HG03439 (cell line): Measurements from ENCODE around the gene PTPN9.
"Not testable (repeated sequence)": the region's sequence is repeated elsewhere in the genome, so short reads cannot be mapped to it uniquely, and the experiment has no call there.

Experiments used
- ATAC-seq: cut with Tn5 transposase; IDR thresholded peaks from one replicate; pipeline ENCODE4 v1.9.1; 2021; ENCODE audit warnings: mild to moderate bottlenecking, moderate library complexity; ENCODE audit not compliant: unreplicated experiment

The PTPN9 gene

GRCh38 chr15:75454471-75455378, 124.4 kb downstream of the PTPN9 start:
- ATAC-seq, result no peak

DNA sequence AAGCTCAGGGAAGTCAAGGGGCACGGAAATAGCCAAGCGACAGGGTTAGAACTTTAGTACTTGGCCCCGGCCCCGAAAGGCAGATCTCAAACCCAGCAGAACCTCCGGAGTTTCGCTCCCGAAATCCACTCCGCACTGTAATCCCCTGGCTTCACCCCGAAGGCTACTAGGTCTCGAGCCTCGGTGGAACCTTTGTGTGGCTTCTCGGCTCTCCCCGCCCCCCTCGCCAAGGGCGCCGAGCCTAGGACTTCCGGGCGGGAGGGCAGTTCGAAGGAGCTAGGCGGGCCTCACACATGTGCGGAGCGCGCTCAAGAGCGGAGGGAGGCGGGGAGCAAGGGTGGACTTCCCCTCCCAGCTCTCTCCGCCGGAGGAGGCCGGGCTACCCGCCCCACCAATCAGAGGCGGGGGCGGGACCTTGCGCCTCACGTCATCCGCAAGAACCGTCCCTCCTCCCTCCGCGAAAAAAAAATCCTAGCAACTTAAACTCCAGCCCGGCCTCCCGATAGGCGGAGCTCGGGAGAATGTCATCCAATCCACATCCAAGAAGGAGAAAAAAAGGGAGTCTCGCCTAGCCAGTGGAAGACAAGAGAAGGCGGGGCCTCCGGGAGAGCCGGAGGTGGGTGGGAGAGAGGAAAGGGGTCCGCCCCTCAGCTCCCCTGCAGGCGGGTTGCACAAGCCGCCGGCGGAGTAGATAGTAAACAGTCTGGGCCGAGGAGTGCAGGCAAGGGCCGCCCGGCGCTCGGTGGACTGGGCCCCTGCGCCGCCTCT, 125.2 kb downstream of the PTPN9 start:
- ATAC-seq, result peak; percentile 42

- ATAC-seq, result no peak
These were observed 126.0 kb downstream of the PTPN9 start for GRCh38 chr15:75452865-75453702.

DNA sequence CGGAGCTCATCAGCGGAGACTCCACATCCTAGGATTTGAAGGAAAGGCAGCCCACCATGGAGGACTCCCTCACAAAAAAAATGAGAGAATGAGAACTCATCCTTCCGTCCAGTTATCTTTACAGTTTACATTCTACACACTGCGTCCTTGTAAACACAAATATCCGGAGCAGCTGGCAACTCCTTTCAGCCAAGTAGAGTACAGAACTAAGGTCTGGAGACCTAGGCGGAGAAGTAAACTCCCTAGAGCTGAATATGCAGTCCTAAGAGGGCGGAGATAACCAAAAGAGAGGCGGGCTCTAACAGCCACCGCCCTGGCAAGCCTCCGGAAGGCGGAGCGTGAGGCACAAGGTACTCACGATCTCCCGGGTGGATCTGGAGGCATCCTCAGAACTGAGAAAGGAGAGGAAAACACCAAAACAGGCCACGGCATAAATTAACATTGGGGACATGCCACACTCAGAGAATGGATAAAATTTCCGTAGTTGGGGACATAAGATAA, 126.7 kb downstream of the PTPN9 start:
- ATAC-seq, result no peak

DNA sequence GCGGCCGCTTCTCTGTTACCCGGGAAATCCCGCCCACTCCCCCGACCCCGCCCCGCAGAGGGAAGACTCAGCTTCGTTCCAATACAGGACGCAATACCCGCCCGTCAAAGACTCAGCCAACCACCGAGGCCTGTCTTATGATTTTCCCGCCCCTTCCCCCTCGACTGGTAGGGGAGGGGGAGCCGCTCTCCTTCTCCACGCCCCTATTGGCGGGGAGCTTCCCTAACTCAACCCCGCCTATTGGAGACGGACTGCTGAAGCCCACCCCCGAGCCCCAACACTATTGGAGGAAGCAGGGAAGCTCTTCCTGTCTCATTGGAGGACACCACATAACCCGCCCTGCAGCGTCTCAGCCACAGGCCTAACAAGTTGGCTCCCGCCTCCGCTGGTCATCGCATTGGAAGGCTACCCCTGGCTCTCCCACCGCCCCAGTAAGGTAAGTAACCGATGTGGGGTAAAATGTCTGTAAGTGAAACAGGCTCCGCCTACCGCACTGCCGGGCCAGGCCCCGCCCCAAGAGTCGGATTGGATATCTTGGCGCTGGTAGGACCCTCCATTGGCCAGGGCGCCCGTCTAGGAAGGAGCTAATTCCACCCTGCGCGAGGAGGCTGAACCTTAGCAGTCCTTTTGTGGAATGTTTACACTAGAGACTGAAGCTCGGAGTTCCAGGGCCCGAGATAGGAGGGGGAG, 127.3 kb downstream of the PTPN9 start, which contains the start of gene SIN3A:
Gene SIN3A (minus strand): TSS at position 17 of the 690 bp plus-strand sequence. CDS start 21,315 bp downstream, outside the sequence.
- ATAC-seq, result peak; percentile 37

DNA sequence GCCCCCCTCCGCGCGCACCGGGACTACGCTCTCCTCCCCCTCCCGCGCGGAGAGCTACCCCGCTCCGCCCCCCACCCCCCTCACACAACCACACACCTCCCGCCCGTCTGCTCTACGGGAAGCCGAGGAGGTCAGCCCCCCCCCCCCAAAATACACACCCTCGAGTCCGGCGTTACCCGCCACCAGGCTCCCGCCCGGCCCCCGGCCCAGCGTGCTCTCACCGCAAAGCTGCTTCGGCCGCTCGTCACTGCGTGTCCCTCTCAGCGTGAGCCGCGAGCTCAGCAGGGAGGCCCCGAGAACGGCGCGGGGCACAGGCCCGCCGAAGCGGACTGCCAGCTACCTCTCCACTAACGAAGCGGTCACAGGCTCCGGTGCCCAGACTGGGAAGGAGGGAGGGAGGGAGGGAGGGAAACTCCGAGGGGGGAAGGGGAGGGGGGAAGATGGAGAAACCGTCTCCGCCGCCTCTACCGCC, 127.9 kb downstream of the PTPN9 start:
- ATAC-seq, result no peak

DNA sequence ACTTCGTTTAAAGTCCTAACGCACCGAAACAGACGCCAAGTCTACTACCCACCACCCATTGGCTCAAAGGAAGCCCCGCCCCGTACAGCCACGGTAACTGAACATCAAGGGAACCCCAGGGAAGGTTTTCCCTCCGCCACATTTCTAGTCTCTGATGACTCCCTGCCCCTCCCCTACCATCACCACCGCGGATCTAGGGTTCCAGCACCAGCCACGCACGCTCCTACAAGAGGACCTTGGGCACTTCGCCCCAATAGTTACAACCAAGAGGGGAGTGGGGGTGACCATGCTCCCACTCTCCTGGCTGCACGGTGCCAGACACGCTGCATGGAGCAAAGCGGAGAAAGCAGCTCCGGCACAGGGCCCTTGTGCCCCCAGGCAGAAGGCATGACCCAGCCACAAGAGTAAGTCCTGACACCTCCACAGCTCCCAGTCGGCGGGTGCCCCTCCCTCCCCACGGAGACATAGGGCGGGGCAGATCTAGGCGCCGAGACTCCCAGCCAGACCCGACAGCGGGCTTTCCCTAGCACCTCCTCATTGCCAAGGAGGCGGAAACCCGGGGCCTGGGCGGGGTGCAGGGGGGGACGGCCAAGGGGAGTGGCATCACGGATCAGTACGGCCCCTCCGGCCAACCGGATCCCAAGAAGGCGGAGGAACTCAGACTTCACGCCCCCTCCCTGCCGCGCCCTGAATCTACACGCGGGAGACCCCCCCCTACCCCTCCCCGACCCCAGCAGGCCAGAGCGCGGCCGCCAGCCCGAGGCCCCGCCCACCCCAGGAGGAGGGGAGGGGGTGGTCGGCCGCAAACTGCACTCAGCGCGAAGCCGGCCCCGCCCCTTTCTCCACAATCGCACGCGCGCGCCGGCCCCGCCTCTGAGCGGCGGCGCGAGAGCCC, 128.6 kb downstream of the PTPN9 start:
- peak; percentile 20 for ATAC-seq

DNA sequence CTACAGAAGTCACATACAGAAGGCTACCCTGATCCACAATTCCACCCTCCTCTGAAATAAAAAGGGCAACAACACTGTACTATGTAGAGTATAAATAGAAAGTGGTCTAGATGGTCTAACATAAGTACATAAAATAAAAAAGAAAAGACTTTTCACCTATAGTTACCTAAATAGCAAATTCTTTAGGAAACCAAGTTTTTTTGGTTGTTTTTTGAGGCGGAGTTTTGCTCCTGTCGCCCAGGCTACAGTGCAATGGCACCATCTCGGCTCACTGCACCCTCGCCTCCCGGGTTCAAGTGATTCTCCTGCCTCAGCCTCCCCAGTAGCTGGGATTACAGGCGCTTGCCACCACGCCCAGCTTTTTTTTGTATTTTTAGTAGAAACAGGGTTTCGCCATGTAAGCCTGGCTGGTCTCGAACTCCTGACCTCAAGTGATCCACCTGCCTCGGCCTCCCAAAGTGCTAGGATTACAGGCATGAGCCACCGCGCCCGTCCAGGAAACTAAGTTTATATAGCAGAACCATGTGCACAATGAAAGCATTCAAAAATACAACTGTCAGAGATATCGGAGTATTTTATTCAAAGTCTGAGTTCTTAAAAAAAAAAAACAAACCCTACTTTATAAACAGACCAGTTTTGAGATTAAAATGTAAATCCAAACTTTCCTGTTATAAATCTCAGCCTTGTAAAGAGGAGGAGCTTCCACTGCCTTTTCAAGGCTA, 129.4 kb downstream of the PTPN9 start:
- no peak for ATAC-seq

DNA sequence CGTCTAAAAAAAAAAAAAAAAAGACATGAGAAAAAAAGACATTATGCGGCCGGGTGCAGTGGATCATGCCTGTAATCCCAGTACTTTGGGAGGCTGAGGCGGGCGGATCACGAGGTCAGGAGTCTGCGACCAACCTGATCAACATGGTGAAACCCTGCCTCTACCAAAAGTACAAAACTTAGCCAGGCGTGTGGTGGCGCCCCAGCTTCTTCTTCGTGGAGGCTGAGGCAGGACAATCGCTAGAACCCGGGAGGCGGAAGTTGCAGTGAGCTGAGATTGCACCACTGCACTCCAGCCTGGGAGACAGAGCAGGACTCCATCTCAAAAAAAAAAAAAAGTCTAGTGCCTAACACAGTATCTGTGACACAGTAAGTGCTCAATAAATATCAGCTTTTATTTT, 130.9 kb downstream of the PTPN9 start:
- ATAC-seq, result not testable (repeated sequence)

- no peak for ATAC-seq
These were observed 133.0 kb downstream of the PTPN9 start for GRCh38 chr15:75446151-75446550.

GRCh38 chr15:75445324-75445723, 133.8 kb downstream of the PTPN9 start:
- ATAC-seq, result not testable (repeated sequence)

GRCh38 chr15:75443972-75444453, 135.1 kb downstream of the PTPN9 start:
- not testable (repeated sequence) for ATAC-seq

DNA sequence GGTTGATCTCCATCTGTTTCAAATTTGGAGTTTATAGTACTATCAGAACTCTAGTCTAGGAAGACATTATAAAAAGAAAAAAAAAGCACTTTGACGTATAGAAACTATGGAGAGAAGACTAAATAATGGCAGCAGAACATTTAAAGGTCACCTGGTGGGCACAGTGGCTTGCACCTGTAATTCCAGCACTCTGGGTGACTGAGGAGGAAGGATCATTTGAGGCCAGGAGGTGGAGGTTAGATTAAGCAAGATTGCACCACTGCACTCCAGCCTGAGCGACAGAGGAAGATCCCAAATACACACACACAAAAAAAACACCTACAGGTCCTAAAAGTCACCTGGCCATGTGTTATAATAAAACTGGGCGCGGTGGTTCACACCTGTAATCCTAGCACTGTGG, 141.4 kb downstream of the PTPN9 start:
- ATAC-seq, result no peak

DNA sequence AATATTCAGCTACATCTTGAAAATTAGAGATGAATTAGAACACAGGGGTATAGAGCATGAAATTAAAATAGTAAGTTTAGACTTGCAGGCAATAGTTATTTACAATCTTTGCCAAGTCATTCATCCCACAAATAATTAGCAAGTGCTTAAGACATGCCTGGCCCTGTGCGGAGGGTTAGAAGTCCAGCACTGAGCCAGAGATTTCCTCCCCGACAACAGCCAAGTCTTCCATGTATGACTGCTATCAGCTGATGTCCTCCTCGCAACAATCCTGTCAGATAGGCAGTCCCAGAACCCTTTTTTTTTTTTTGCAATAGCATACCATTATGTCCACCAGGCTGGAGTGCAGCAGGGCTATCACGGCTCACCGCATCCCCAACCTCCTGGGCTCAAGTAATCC, 142.2 kb downstream of the PTPN9 start:
- ATAC-seq, result no peak

DNA sequence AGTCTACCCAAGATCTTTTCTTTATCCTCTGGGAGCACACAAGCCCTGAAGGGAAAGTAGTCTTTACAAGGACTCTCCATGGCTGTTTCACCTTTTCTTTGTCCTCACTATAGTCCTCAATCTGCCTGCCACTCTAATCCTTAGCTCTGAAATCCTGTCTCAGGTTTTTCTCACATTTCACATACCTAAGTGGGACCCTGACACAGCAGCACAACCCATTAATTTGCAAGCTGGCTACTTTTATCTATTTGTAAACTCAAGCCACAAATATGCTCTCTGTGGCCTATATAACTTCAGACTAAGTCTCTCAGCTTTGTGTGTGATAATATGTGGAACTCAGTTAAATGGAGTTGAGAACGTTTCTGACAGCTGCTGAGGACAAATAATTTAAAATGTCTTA, 147.4 kb downstream of the PTPN9 start:
- ATAC-seq, result no peak

DNA sequence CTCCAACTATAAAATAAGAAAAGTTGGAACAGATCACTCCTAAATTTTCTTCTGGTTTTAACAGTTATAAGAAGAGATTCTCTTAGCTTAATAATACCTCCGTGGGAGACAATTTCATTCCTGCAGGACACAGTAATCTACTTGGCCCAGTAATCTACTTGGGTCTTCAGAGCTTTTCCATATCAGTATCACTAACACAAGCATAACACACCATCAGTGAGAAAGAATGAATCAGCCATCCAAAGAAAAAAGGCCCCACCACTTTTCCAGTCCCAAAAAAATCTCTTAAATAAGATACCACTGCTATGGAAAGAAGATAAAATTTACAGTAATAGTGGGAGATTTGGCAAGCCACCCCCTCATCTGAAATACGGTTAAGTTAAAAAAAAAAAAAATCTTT, 147.8 kb downstream of the PTPN9 start:
- ATAC-seq, result no peak

- no peak for ATAC-seq
These were observed 148.9 kb downstream of the PTPN9 start for GRCh38 chr15:75430259-75430658.

DNA sequence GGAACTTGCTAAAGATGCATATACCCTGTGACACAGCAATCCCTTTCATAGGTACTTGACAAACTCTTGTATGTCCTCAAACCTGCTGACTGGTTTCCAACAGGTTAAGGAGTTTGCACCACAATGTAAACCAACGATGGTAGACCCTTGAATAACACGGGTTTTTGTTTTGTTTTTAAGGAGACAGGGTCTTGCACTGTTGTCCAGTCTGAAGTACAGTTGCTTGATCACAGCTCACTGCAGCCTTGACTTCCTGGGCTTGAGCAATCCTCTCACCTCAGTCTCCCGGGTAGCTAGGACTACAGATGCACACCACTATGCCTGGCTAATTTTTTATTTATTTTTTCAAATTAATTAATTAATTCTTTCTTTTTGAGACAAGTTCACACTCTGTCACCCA, 151.0 kb downstream of the PTPN9 start:
- no peak for ATAC-seq
